22Rv1 (cell line): Measurements from ENCODE around the gene NUP93.

Experiments
- H3K27ac ChIP-seq: fragments of 450-650 bp; 2 replicates; pipeline ENCODE4 v1.5.1; 2017
- ZFX ChIP-seq: fragments of 450-650 bp; IDR thresholded peaks from 2 replicates; pipeline ENCODE4 v1.6.1; 2017; ENCODE audit warnings: antibody characterized with exemption, borderline replicate concordance
- TF ChIP-seq, protein P1 (sequence below): fragments of 450-650 bp; IDR thresholded peaks from 2 replicates; pipeline ENCODE4 v1.5.1; 2017; ENCODE audit warnings: mild to moderate bottlenecking

The NUP93 gene

DNA sequence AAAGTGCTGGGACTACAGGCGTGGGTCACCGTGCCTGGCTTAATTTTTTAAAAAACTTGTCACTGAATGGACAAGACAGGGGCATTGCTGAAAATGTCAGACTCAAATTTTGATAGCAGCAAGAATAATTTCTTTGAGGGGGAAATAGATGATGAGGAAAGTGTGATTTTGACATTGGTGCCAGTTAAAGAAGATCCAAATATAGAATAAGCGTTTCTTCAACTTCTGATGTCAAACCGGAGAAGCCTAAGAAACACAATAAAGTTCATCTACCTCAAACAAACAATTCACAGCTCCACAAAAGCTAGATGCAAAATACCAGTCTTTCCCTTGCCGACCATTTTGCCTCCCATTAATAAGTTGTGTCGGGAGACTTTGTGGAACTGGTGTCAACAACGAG, 43.2 kb upstream of the NUP93 start:
- no peak overlapping the region for H3K27ac ChIP-seq
- TF ChIP-seq, protein P1, sequence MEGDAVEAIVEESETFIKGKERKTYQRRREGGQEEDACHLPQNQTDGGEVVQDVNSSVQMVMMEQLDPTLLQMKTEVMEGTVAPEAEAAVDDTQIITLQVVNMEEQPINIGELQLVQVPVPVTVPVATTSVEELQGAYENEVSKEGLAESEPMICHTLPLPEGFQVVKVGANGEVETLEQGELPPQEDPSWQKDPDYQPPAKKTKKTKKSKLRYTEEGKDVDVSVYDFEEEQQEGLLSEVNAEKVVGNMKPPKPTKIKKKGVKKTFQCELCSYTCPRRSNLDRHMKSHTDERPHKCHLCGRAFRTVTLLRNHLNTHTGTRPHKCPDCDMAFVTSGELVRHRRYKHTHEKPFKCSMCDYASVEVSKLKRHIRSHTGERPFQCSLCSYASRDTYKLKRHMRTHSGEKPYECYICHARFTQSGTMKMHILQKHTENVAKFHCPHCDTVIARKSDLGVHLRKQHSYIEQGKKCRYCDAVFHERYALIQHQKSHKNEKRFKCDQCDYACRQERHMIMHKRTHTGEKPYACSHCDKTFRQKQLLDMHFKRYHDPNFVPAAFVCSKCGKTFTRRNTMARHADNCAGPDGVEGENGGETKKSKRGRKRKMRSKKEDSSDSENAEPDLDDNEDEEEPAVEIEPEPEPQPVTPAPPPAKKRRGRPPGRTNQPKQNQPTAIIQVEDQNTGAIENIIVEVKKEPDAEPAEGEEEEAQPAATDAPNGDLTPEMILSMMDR: no peak
- no peak for TF ChIP-seq ZFX

- no peak overlapping the region for H3K27ac ChIP-seq
- TF ChIP-seq, protein P1: no peak
- TF ChIP-seq ZFX: no peak
Measured at GRCh38 chr16:56688762-56689161, 41.2 kb upstream of the NUP93 start.

DNA sequence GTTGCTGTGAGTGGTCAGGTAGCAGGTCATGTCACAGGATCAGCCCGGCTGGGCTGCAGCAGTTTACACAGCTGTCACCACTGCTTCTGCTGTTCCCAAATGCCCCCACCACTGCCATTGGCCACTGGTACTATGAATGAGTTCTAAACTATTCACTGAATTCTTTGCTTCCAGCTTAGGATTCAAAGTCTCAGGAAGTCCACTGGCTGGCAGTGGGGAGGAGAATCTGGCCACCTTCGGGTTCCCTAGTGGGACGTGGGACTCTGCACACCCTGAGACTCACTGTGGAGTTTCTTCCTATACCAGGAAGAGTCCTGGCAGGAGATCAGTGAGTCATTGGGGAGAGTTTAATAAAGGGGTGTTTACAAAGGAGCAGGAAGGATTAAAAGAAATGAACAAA, 40.8 kb upstream of the NUP93 start:
- no peak overlapping the region for H3K27ac ChIP-seq
- TF ChIP-seq, protein P1: no peak
- no peak for TF ChIP-seq ZFX

DNA sequence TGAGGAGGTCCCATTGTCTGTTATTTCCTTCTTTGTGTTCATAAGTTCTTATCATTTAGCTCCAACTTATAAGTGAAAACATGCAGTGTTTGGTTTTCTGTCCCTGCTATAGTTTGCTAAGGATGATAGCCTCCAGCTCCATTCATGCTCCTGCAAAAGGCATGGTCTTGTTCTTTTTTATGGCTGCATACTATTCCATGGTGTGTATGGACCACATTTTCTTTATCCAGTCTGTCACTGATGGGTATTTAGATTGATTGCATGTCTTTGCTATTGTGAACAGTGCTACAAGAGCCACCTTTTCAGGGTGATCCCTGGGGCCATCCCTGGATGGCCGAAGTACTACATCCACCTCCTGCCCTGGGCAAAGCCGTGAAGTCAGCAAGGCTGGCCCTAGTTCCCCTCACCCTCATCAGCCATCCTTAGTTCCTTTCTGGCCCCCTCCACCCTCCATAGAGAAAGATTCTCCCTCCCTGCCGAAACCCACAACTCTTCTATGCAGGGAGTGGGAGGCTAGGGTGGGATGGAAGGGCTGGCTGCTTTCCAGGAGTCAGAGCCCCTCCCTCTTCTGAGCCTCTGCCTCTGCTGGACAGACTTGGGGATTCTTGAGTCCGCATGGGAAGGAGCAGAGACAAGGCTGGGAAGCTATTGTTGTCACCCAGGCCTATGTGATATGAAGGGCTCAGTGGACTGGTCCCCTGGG, 39.4 kb upstream of the NUP93 start:
- no peak overlapping the region for H3K27ac ChIP-seq
- TF ChIP-seq, protein P1: no peak
- TF ChIP-seq ZFX: no peak

- no peak overlapping the region for H3K27ac ChIP-seq
- TF ChIP-seq, protein P1: no peak
- TF ChIP-seq ZFX: no peak
Measured at GRCh38 chr16:56691885-56692284, 38.0 kb upstream of the NUP93 start.

- TF ChIP-seq ZFX: no peak
- TF ChIP-seq, protein P1: no peak
Measured at GRCh38 chr16:56695246-56695645, 34.7 kb upstream of the NUP93 start.

GRCh38 chr16:56697456-56698155, 32.3 kb upstream of the NUP93 start:
- TF ChIP-seq, protein P1: no peak
- no peak for TF ChIP-seq ZFX
- no peak overlapping the region for H3K27ac ChIP-seq

More at GRCh38 chr16:56695246-56695645, 34.7 kb upstream of the NUP93 start:
- no peak overlapping the region for H3K27ac ChIP-seq
